T-cell (primary cell): ENCODE results near the gene VASH1. TPM values are rescaled to one million over a fixed set of nuclear protein-coding genes. Genes with fewer than 3 reads are reported as not detected.

Experiments
- ATAC-seq, 4 experiments: fragments of 200-7000 bp in 3 of 4; fragments of 150-1000 bp in 1 of 4; cut with Tn5 transposase; replicated peaks in 1 of 4; 1 replicate in 3 of 4; 2 replicates in 1 of 4; pipeline ENCODE4 v1.10.0; 2021; ENCODE audit warnings: moderate library complexity in 3 of 4, mild to moderate bottlenecking in 2 of 4, moderate number of reproducible peaks in 1 of 4
- CTCF ChIA-PET, 2 donors: fragments of 300-600 bp; sonication (Branson Sonifier 250); formaldehyde crosslinking; loops; one replicate each; lab custom pipeline; 2022; ENCODE audit warnings: antibody characterized with exemption in 2 of 2; lab: Charles Lee
- POLR2A ChIA-PET, 2 donors: fragments of 300-600 bp; sonication (Branson Sonifier 250); formaldehyde crosslinking; loops; one replicate each; lab custom pipeline; 2022; ENCODE audit warnings: antibody characterized with exemption in 2 of 2; lab: Charles Lee
- DNase-seq, 35 experiments: peaks; one replicate each; pipeline versions ENCODE4 v3.0.0 to v3.0.0-alpha.2; 2013 to 2023
- H3K27ac ChIP-seq: one replicate; pipeline ENCODE4 v1.5.1; 2013; ENCODE audit warnings: low read length
- H3K27me3 ChIP-seq, 2 experiments: replicated peaks in 1 of 2; 1 replicate in 1 of 2; 2 replicates in 1 of 2; pipeline versions ENCODE4 v1.6.1 to v1.7.0; 2013; ENCODE audit warnings: low read length in 1 of 2, mixed read lengths in 1 of 2; ENCODE audit not compliant: control insufficient read depth in 2 of 2, insufficient read depth in 2 of 2; ENCODE audit errors: extremely low read depth in 1 of 2
- H3K36me3 ChIP-seq, 2 donors: 1 replicate in 1 of 2; 2 replicates in 1 of 2; pipeline versions ENCODE4 v1.6.1 to v1.7.0; 2013; ENCODE audit warnings: low read length in 1 of 2; ENCODE audit not compliant: control insufficient read depth in 2 of 2, insufficient read depth in 1 of 2; ENCODE audit errors: extremely low read depth in 1 of 2
- H3K4me1 ChIP-seq, 2 experiments: 1 replicate in 1 of 2; 2 replicates in 1 of 2; pipeline versions ENCODE4 v1.6.1 to v1.7.0; 2013; ENCODE audit warnings: low read length in 2 of 2, mixed read lengths in 1 of 2; ENCODE audit not compliant: insufficient read depth in 2 of 2, control insufficient read depth in 1 of 2; ENCODE audit errors: extremely low read depth in 1 of 2
- H3K4me3 ChIP-seq, 2 donors: 1 replicate in 1 of 2; 2 replicates in 1 of 2; pipeline versions ENCODE4 v1.5.1 to v1.7.0; 2013; ENCODE audit warnings: mild to moderate bottlenecking in 2 of 2, low read length in 1 of 2, moderate library complexity in 1 of 2; ENCODE audit not compliant: control insufficient read depth in 1 of 2; ENCODE audit errors: extremely low read depth in 1 of 2
- H3K9me3 ChIP-seq: 2 replicates; pipeline ENCODE4 v1.7.0; 2013
- H3K27ac Mint-ChIP-seq, 2 donors: one replicate each; pipeline ENCODE4 v1.8.0; 2020 to 2021; ENCODE audit warnings: mild to moderate bottlenecking in 2 of 2, mixed read lengths in 2 of 2
- H3K27me3 Mint-ChIP-seq, 2 donors: one replicate each; pipeline ENCODE4 v1.8.0; 2021 to 2022; ENCODE audit warnings: mixed read lengths in 2 of 2
- H3K36me3 Mint-ChIP-seq: one replicate; pipeline ENCODE4 v1.8.0; 2021; ENCODE audit warnings: mixed read lengths
- H3K4me1 Mint-ChIP-seq, 3 donors: one replicate each; pipeline ENCODE4 v1.8.0; 2020 to 2022; ENCODE audit warnings: mixed read lengths in 3 of 3, mild to moderate bottlenecking in 1 of 3
- H3K4me3 Mint-ChIP-seq, 3 donors: one replicate each; pipeline ENCODE4 v1.8.0; 2020 to 2022; ENCODE audit warnings: mild to moderate bottlenecking in 3 of 3, mixed read lengths in 3 of 3, moderate library complexity in 3 of 3
- H3K9me3 Mint-ChIP-seq, 3 donors: one replicate each; pipeline ENCODE4 v1.8.0; 2020 to 2022; ENCODE audit warnings: mixed read lengths in 3 of 3
- WGBS: methylation state at CpG from one replicate; pipeline ENCODE4 v1.1.5; 2013; ENCODE audit warnings: missing lambda C conversion rate; ENCODE audit not compliant: insufficient coverage; 5-methylcytosine and 5-hydroxymethylcytosine counted together
- total RNA-seq, 35 experiments: library from RNA in 6 of 35; stranded (reverse) in 6 of 35; fragments of 120-200 nt in 1 of 35; gene quantifications; one replicate each; pipeline versions ENCODE4 v1.2.1 to v1.2.4 and lab custom pipeline; 2013 to 2026

Gene VASH1
- total RNA-seq, 5 donors from 2014 or later (not counting 1 experiment from before 2014, with no cell fraction given), result 3.8 to 14.9 (median 10.3) TPM

DNA sequence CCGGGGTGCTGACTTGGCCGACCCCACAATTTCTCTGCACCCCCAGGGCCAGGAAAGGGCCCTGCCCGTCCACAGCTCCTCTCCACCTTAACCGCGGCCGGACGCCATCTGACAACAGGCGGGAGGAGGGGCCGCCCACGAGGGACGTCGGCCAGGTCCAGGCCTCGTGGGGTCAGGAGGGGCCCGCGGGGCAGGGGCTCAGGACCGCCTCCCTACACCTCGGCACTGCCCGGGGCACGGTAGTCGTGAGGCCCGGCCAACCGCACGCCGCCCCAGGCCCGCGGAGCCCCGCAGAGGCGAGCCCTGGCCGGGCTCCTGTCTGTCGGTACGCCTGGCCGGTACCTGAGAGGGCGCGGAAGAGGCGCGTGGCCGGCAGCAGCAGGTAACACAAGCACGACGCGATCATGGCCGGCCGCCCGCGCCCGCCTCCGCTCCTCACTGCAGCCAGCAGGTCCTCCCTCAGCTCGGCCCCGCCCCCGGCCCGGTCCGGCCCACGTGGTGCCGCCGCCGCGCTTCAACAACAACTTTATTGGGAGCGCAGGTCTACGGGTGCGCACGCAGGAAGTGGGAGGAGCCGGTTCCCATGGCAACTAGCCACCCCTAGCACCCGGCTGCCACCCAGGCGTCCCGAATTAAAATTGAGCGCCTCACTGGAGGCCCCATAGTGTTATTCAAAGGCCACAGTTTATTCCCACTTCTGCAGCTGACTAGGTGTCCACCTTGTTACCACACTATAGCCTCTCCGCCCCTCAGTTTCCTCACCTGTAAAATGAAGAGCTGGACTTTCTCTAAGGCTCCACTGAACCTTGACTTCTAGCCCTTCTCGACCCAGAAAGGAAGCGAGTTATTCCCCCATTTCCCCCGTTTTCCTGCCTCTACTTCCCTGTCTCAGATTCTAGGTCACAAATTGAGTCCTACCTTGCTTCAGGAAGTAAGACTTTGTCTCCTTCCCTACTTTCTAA, 51.4 kb downstream of the VASH1 start, which contains the start of gene ANGEL1:
Gene ANGEL1, minus strand, starts transcription at position 461 of the 962 bp plus-strand sequence. Its CDS starts 55 bp downstream, at position 406.
- no peaks in the 10 kb centered on the region for H3K9me3 ChIP-seq
- Mint-ChIP-seq H3K4me3 (peak within 1 kb of the TSS; percentile 90 to 97 (median 93)), H3K27ac (peak within 1 kb of the TSS; percentile 92 to 94), H3K4me1 (peaks cover 30 to 50% (median 30%) of the 10 kb centered on the region in 3 donors), H3K36me3 (peaks cover 15% of the 10 kb centered on the region), H3K9me3 (no peaks in the 10 kb centered on the region), H3K27me3 (no peaks in the 10 kb centered on the region)
- peaks cover 0 to 5% of the 10 kb centered on the region in 2 experiments for H3K27me3 ChIP-seq
- peak; percentile 88 to 99 (median 95) for DNase-seq
- ChIA-PET CTCF (no interaction called here), POLR2A (interaction anchor here (0.6 to 0.7 kb wide), 2 partner anchors 11 to 23 kb away, joined by 4 to 5 read pairs; no protein-coding TSS in a partner anchor)
- H3K4me3 ChIP-seq, result peak within 1 kb of the TSS; percentile 70 to 75
- peaks cover 10 to 26% of the 10 kb centered on the region in 2 experiments for H3K4me1 ChIP-seq
- H3K27ac ChIP-seq, result peak within 1 kb of the TSS; percentile 77
- peak; percentile 92 to 95 (median 94) for ATAC-seq
- 4% methylated on average over 64 of the region's 69 CpGs for WGBS
- peaks cover 0 to 18% of the 10 kb centered on the region in 2 donors for H3K36me3 ChIP-seq

- H3K27ac ChIP-seq, result no peak overlapping the region
- DNase-seq, result no peak
- no peaks in the 10 kb centered on the region for H3K36me3 ChIP-seq
- peaks cover 4 to 5% of the 10 kb centered on the region in 2 donors for H3K27me3 Mint-ChIP-seq
- H3K4me3 Mint-ChIP-seq, result no peak overlapping the region
- H3K4me1 Mint-ChIP-seq, result peaks cover 22 to 30% (median 23%) of the 10 kb centered on the region in 3 donors
- H3K4me1 ChIP-seq, result peaks cover 10 to 26% of the 10 kb centered on the region in 2 experiments
- no peaks in the 10 kb centered on the region for H3K9me3 ChIP-seq
- H3K27me3 ChIP-seq, result peaks cover 0 to 9% of the 10 kb centered on the region in 2 experiments
- WGBS, result 86% methylated on average over 3 of the region's 7 CpGs
- H3K36me3 Mint-ChIP-seq, result no peaks in the 10 kb centered on the region
- ChIA-PET CTCF (no interaction called here), POLR2A (no interaction called here)
- no peak overlapping the region for H3K27ac Mint-ChIP-seq
- no peak for ATAC-seq
- no peaks in the 10 kb centered on the region for H3K9me3 Mint-ChIP-seq
- H3K4me3 ChIP-seq, result no peak overlapping the region
Observed at GRCh38 chr14:76814726-76815645, 53.7 kb downstream of the VASH1 start.

GRCh38 chr14:76820700-76821099, 59.4 kb downstream of the VASH1 start:
- H3K4me3 ChIP-seq, result no peak overlapping the region
- no peaks in the 10 kb centered on the region for H3K4me1 Mint-ChIP-seq
- H3K9me3 ChIP-seq, result no peaks in the 10 kb centered on the region
- peaks cover 8 to 16% of the 10 kb centered on the region in 2 donors for H3K27me3 Mint-ChIP-seq
- peaks cover 0 to 13% of the 10 kb centered on the region in 2 experiments for H3K27me3 ChIP-seq
- ChIA-PET POLR2A (interaction anchor here (0.6 kb wide), 2 partner anchors 37 to 257 kb away, joined by 5 to 17 read pairs; no protein-coding TSS in a partner anchor), CTCF (no interaction called here)
- no peaks in the 10 kb centered on the region for H3K4me1 ChIP-seq
- no peak for ATAC-seq
- H3K36me3 Mint-ChIP-seq, result no peaks in the 10 kb centered on the region
- H3K4me3 Mint-ChIP-seq, result no peak overlapping the region
- no peak overlapping the region for H3K27ac Mint-ChIP-seq
- H3K9me3 Mint-ChIP-seq, result no peaks in the 10 kb centered on the region
- DNase-seq, result no peak
- H3K36me3 ChIP-seq, result no peaks in the 10 kb centered on the region
- H3K27ac ChIP-seq, result no peak overlapping the region
- WGBS, result no CpG with 5 or more reads among the region's 2 CpGs

DNA sequence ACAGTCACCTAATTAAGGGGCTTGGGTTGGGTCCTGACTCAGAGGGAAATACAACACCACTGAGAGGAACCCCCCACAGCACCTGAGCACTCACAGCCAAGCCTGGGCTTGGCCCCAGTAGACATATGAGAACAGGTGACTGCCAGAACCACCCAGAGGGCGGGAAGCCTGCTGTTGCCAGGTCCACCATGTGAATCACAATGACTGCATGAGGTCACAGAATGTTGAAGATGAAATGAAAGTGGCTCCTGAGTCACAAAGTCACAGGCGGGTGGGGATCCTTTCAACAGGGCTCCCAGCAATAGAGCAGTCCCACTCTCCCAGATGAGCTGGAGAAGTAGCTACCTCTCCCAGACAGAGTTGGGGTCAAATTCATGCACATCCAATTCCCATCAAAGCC, 64.9 kb downstream of the VASH1 start, which contains the start of gene LRRC74A:
Gene LRRC74A, plus strand, starts transcription at position 287 of the 400 bp plus-strand sequence. CDS start 290 bp downstream, outside the sequence.
- ChIA-PET CTCF (no interaction called here), POLR2A (no interaction called here)
- Mint-ChIP-seq H3K36me3 (no peaks in the 10 kb centered on the region), H3K27ac (no peak within 1 kb of the TSS), H3K9me3 (no peaks in the 10 kb centered on the region), H3K4me3 (no peak within 1 kb of the TSS), H3K4me1 (no peaks in the 10 kb centered on the region), H3K27me3 (peaks cover 0 to 5% of the 10 kb centered on the region in 2 donors)
- Histone ChIP-seq H3K27me3 (peaks cover 0 to 7% of the 10 kb centered on the region in 2 experiments), H3K4me1 (no peaks in the 10 kb centered on the region), H3K4me3 (no peak within 1 kb of the TSS), H3K9me3 (no peaks in the 10 kb centered on the region), H3K27ac (no peak within 1 kb of the TSS), H3K36me3 (no peaks in the 10 kb centered on the region)
- no peak for DNase-seq
- 80% methylated on average over 2 of the region's 2 CpGs for WGBS
- ATAC-seq, result no peak

GRCh38 chr14:76827696-76828296, 66.5 kb downstream of the VASH1 start:
- ATAC-seq (no peak), DNase-seq (no peak)
- no peak overlapping the region for H3K4me3 Mint-ChIP-seq
- Histone ChIP-seq H3K4me3 (no peak overlapping the region), H3K27me3 (peaks cover 0 to 9% of the 10 kb centered on the region in 2 experiments), H3K4me1 (no peaks in the 10 kb centered on the region), H3K27ac (no peak overlapping the region), H3K9me3 (no peaks in the 10 kb centered on the region), H3K36me3 (no peaks in the 10 kb centered on the region)
- H3K27me3 Mint-ChIP-seq, result peaks cover 0 to 5% of the 10 kb centered on the region in 2 donors
- CTCF ChIA-PET, result no interaction called here
- POLR2A ChIA-PET, result no interaction called here
- H3K9me3 Mint-ChIP-seq, result no peaks in the 10 kb centered on the region
- no peak overlapping the region for H3K27ac Mint-ChIP-seq
- WGBS, result 84% methylated on average over 8 of the region's 9 CpGs
- no peaks in the 10 kb centered on the region for H3K4me1 Mint-ChIP-seq
- H3K36me3 Mint-ChIP-seq, result no peaks in the 10 kb centered on the region
